SH-SY5Y (cell line): ENCODE measurements around the gene ATP5PO.

Experiments used
- GATA2 ChIP-seq: IDR thresholded peaks from 2 replicates; pipeline ENCODE4 v1.6.1; 2011; ENCODE audit warnings: mild to moderate bottlenecking, low read depth, low read length
- GATA3 ChIP-seq: IDR thresholded peaks from 2 replicates; pipeline ENCODE4 v1.6.1; 2011; ENCODE audit warnings: low read depth, mild to moderate bottlenecking, low read length, moderate library complexity

DNA sequence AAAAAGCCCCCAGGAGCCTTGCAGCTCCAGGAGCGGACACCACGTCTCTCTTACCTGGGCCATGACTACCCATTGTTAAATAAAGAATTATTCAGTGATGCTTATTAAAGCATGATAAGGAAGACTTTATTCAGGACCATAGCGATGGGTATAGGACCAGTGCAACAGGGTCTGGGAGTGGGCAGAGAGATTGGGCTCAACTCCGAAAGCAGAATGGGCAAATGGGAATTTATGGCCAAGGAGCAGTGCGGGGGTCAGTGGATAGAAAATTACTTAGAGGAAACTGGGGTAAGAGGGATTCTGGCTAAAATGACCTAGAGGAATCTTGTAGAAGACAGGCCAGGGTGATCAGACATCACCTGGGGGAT, 580 bp upstream of the ATP5PO start:
- TF ChIP-seq GATA2, result no peak
- no peak for TF ChIP-seq GATA3
